Suppressor macrophage treated with lipopolysaccharide for 1 hour (primary cell): Measurements from ENCODE around the gene TMEM140.
"Not testable (repeated sequence)": the region's sequence is repeated elsewhere in the genome, so short reads cannot be mapped to it uniquely, and the experiment has no call there.

Experiments used
- DNase-seq, 3 donors: peaks; one replicate each; pipeline ENCODE4 v3.0.0-alpha.2; 2020 to 2022

The TMEM140 gene

DNA sequence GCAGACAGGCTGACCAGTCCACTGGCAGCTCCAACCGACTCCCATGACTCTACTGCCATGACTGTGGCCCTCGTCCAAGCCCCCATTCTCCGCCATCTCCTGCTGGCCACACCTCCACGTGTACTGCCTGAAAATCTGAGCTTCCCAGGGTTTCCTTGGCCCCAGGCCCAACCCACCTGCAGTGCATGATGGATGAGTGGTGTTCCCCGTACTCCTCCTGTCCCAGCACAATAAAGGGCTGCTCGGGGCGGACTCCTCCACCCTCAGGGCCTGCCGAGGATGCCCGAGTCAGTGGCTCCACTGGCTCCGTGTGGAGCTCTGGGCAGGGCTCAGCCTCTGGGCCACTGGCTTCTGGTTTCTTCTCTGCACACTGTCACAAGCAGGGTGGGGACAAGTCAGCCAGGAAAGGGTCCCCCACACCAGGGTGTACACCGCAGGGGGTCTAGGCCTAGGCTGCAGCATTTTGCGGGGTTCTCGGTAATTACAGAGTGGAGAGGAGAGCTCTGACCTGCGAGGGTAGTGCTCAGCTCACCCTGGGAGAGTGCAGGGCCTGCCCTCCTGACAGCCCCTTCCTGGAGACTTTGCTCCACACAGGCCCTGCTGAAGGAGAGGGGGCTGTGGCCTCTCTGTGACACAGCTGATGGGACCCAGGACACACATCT, 48.2 kb downstream of the TMEM140 start:
- no peak for DNase-seq

DNA sequence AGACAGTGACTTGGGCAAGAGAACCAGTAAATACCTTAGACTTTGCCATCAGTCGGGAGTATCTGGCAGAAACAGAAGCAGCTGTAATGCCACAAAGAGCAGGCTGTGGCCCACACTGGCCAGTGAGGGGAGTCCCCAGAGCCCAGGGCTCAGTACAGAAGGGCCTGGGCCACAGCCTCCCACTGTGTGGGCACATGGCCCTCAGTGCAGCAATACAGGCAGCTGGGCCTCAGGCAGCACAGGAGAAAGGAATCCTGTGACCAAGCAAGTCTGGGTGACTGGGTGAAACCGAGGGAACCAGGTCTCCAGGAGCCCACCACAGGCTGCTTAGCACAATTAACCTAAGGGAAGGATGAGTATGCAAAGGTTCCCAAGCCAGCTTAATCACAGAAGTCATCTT, 49.5 kb downstream of the TMEM140 start:
- DNase-seq: no peak

DNA sequence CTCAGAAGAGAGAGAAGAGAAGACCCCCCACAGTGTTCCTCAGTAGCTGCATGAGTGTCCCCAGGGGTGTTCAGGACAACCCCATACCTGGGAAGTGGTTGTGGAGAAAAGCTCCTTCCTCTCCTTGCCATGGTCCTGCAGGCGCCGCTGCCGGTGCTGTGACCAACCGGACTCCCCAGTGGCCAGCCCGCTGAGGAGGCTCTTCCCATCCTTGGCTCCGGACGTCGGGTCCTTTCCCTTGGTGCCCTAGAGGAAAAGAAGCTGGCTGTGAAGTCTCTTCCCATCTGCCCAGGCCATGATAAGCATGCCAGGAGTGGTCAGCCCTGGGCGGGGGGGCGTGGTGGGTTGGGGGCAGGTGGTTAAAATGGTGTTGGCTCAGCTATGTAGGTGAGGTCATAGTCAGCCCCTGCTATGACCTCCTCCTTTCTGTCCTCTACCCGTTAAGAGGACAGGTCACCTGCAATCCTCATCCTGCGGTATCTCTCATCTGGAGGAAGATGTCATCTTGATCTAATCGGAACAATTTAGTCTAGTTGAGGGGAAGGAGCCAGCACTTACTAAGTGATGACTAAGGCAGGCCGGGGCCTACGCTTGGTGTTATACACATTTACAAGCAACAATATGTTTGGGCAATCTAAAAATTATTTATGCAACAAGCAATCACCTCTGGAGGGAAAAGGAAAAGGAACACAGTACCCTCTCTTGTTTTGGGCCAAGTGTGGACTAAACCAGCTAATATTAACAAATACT, 50.2 kb downstream of the TMEM140 start:
- DNase-seq: no peak

DNA sequence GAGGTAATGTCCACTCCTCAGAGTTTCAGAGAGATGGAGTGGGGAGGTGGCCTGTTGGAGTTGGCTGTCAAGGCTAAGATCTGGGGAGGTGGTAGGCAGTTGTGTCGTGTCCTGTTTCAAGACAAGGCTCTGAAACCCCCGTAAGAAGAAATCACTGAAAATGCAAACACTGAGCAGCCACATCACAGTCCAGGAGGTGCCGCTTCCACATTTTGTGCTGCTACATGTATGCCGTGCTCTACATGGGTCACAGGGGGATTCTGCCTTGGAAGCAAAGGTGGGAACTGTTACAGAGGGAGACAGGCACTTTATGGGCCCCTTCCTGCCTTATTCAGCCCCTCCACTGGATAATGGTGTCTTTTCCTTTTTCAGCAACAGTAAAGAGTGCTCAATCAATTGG, 51.6 kb downstream of the TMEM140 start:
- DNase-seq: no peak

DNA sequence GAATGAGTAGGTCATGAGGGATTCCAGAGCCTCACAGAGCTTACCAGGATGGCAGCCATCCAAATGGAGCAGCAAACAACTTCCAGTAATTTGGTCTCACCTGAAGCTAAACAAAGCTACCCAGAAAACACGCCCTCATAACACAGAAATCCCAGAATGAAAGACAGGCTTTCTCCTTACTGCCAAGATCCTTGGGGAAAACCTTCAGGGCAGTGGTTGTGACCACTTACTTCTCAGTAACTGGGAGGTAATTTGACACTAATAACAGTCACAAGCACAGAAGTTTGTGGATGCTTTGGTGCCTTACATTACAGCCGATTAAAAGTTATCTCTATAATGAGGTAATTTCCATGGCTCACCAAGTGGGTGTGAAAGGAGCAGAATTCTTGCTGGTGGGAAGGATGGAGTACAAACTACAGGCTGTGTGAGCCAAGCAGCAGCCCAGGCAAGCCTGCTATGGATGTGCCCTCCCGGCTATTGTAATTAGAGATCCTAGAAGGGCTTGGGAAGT, 53.0 kb downstream of the TMEM140 start:
- no peak for DNase-seq

DNA sequence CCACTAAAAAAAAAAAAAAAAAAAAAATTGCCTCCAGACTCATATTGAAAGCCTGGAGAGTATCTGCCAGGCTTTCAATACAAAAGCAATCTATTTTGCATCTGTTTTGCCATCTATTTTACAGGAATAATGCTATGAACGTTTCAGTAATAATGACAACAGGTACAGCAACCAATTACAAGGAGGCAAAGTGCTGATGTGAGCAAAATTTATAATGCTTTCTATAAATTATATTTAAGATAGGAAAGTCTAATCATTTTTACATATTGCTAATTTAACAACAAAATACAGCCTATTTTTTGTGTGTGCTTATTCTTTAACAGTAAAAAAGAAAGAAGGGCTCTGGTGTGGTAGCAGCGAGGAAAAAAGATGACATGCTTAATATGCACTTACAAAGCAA, 53.5 kb downstream of the TMEM140 start:
- DNase-seq: no peak

DNA sequence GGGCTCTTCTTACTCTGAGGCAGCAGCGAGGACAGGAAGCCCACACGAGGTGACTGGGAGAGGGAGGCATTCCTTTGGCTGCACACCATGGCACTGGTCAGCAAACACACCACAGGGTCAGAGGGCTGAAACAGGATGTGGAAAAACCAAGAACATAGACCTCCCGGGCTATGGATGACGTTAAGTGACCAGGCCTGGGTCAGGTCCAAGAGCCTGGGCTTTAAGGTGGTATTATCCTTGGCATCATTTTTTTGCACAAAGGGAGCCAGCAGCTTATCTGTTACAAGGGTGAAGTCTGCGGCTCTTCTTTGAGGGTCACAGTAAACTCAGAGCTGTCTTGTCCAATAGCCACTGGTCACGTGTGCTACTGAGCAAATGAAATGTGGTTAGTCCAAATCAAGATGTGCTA, 56.5 kb downstream of the TMEM140 start:
- DNase-seq: no peak

DNA sequence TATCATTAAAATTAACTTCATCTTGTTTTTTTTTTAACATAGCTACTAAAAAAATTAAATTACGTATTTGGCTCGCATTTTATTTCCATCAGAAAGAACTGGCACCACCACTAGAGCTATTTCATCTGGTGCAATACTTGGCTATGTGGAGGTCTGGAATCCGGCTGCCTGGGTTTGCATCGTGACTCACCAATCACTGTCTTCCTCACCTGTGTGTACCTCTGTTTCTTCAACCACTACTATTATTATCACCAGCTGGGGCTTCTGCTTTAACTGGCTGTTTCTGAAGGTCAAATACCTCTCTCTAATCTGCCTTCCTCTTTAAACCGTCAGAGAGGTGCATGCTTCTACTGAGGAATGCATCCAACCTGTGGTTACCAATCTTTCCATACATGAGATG, 57.0 kb downstream of the TMEM140 start:
- DNase-seq: no peak

DNA sequence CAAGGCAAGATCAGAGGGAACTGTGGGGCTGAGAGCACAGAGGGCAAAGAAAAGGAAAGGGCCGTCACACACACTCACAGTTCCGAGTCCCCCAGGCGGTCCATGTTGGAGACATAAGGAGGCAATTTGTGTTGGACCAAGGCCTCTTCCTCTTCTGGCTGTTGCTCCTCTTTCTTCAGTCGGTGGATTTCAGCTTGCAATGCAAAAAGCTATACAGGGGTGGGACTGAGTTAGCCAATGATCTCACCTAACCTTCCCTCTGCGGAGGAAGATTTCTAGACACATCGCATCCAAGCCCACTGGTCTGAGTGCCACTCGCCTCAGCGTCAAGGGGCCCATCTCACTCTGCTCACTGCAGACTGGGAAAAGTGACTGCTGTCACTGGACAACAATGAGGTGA, 58.0 kb downstream of the TMEM140 start:
- no peak for DNase-seq

DNA sequence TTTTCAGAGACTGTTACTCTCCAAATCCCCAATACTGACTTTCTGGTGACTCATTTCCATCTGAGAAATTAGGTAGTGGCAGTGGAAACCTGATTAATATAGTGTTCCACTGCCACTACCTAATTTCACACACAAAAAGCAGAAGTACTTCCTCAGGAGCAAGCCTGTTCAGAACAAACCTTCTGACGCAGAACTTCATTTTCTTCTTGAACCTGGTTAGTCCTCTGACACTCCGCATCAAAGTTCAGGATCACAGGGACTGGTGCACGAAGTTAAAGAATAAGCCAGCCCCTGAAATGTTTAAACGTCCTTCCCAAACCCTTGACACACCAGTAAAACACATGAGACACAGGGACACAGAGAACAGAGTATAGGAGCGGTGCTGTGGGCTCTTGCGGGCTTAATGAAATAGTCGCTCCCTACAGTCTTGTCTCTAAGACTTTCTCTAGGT, 59.1 kb downstream of the TMEM140 start:
- DNase-seq: peak; percentile 36 to 57 (median 49)

DNA sequence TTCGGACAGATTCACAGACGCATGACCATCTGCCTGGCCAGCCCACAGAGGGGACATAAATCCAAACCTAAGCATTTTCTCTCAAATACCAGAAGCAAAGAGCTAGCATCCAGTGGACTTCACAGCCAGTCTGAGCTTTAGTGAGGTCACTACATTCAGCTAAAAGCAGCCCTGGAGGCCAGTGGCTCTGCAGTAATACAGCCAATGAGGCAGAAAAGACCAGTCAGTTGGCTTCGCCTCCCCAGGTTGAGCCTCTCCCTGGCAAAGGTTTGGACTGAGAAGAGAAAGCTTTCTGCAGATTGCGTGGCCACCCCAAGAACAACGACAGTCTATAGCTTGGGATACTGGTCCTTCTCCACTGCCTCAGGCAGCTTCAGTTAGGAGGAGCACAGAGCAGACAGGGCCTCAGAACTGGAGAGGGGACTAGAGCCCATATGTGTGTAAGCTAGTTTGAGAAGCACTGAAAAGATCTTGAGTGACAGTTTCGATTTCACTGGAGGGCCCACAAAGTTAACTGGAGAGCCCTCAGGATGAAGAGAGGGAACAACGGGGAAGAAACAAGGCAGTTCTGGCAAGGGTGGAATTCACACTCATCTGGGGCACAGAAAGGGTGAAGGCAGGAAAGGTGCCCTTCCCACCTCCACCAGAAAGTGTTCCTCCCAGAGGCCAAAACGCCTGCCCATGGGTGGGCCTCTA, 59.7 kb downstream of the TMEM140 start:
- no peak for DNase-seq

DNA sequence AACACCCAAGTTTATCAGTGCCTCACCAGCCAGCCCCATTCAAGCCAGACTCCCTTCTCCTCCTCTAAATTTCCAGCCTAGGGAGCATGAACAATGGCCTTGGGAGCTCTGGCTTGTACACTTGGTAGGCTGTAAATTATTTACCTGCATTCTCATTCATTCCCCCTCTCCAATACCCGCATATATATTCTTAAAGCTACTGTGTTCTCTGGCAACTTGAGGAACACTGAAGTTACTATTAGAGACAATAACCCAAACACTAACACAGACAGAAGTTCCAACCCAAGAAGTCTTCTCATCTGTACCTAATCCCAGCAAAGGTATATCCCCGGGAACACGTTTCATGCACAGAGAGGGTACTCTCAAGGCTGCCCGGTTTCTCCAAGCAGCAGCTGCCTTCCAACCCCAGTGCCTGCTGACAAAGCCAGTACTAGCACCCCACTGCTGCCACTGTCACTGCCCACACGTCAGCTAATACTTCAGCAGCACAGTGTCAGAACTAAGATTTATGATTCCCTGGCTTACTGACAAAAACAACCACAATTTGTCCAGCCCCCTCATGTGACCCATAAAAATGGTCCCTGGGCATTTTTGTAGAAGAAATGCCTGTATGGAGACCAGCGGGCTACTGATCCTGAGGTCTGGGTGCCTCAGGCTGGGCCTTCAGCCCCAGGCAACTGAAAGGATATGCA, 60.4 kb downstream of the TMEM140 start:
- peak; percentile 44 to 46 (median 44) for DNase-seq

DNA sequence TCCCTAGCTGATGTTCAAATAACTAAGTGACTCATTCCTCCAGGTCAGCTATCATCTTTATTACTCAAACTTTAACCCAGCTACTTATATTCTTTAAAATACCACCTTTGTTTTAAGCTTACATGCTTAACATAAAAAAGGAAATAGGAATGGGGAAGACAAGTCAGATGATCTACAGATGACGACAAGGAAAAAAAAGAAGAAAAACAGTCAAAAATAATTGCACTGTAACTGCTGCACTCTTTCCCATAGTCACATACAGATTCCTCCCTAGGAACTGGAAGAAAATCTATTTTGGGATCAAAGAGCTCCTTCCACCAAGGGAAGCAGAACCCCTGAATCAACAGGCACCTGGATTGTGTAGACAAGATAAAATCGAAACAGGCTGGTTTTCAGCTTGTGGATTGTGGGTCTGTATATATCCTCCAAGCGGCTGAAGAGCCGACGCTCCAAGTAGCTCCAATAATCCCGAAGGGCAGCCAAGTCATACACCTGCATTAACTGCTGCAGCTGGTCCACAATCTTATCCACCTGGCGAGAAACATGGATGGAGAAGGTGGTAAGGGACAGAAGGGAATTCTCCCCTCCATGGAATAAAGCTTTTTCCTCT, 61.5 kb downstream of the TMEM140 start:
- peak; percentile 32 to 62 (median 54) for DNase-seq

DNA sequence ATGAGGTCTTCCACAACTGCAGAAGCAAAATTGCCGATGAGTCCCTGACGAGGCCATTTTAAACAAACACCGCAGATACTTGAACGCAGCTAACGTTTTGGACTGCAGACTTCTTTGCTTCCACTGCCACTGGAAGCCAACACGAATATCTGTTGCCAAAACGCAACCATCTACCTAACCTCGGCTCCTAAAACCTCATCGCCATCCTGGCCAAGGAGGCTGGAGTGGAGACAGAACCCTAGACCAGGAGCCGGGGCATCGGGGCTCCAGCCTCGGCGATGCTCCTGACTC, 63.0 kb downstream of the TMEM140 start:
- peak in 2 of 3 donors; percentile 23 to 42 for DNase-seq

DNA sequence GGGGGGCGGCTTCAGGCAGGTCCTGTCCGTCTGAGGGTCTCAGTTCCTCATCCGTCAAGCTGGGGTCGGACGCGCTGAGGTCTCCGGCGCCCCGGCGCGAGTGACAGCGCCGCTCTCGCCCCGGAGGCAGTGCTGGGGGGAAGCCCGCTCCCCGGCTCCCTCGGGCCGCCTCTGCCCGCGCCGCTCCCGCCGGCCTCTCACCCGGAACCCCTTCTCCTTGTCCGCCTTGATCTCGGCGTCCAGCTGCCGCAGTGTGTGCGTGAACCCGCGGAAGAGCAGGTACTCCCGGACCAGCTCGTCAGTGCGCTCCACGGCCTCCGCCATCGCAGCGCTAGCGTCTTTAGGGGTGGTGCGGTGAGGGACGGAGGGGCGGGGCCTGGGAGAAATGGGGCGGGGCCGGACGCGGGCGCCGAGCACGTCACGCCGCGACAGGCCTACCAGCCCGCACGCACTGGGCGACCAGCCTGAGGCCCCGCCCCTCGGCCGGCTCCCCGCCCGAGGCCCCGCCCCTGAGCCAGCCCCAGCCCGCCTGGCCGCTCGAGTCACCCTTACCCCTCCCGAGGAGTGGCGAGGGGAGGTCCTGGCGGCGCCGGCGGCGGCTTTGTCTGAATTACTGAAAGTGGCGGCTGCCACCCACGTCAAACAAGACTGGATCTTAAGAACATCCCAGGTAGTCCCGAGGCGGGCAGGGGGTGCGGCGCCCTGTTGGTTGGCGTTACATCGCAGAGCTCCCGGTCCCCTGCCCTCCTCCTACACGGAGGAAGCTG, 63.5 kb downstream of the TMEM140 start, which contains the start of gene WDR91:
WDR91 (minus strand) TSS at position 348 of the 767 bp plus-strand sequence; CDS start at position 324, 24 bp downstream.
- DNase-seq: peak; percentile 93 to 99 (median 97)

DNA sequence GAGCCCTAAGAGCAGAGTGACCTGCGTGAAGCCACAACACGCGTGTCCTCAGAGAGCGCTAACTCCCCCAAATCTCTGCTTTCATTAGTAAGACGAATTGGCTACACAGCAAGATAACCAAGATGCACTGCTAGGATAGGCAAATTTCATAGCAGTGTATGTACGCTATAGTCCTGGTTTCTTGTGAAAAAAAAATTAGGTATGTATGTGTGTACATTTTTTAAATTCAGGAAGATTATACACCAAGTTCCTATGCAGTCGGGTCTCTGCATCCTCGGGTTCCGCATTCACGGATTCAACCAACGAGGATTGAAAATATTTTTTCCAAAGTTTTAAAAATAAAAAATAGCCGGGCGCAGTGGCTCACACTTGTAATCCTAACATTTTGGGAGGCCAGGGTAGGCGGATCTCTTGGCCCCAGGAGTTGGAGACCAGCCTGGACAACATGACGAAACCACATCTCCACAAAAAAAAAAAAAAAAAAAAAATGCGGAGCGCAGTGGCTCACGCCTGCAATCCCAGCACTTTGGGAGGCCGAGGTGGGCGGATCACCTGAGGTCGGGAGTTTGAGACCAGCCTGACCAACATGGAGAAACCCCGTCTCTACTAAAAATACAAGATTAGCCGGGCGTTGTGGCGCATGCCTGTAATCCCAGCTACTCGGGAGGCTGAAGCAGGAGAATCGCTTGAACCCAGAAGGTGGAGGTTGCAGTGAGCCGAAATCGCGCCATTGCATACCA, 64.2 kb downstream of the TMEM140 start:
- not testable (repeated sequence) for DNase-seq

DNA sequence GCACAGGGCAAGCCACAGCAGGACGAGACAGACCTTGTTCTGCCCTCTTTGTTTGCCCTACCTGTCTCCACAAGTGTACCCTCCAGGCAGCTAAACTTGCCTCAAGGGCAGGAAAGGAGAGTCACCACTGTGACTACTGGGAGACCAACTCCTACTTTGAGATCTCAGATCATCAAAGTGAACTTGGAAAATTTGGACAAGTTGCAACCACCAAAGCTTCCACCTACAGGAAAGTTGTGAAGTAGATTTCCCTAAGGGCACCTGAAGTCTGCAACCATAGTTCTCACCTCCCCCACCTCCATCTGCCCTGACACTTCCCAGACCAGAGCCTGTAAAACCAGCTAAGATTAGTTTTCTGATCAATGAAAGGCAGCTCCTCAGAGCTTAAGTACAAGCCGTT, 66.0 kb downstream of the TMEM140 start:
- DNase-seq: no peak

DNA sequence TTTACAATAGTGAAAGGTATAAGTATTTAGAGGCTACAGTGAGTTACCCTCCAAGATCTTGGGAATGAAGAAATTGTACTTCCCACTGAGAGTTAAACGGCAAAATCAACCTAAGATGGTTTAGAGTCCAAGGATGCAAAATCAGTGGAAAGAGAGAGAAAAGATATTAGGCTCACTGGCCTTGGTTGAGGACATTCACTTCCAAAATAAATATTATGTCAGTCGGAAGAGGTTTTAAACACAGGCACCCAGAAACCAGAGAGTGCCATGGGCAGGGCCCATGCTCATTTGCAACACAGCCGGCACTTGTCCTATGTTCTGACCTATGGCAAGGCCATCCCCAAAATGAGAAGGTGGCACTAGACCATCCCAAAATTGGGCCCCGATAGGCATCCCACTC, 67.3 kb downstream of the TMEM140 start:
- no peak for DNase-seq

DNA sequence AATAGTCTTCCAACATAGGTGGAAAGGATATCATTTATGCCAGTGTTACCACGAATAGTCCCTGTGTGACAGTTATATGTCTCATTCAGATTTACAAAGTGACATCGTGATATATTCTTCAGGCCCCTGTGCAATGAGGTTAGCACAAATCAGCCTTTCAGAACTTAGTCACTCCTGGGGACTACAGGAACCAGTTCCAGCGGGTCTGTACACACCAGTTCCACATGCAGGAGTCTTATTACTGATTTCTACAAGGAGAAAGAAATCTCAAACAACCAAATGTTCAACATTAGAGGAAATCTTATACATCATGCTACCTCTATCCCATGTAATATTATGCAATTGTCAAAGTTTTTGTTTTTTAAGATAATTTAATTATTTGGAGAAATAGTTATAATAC, 67.8 kb downstream of the TMEM140 start:
- peak in 1 of 3 donors; percentile 24 for DNase-seq
